ENCODE measurements around the gene EVX2.

The EVX2 gene

DNA sequence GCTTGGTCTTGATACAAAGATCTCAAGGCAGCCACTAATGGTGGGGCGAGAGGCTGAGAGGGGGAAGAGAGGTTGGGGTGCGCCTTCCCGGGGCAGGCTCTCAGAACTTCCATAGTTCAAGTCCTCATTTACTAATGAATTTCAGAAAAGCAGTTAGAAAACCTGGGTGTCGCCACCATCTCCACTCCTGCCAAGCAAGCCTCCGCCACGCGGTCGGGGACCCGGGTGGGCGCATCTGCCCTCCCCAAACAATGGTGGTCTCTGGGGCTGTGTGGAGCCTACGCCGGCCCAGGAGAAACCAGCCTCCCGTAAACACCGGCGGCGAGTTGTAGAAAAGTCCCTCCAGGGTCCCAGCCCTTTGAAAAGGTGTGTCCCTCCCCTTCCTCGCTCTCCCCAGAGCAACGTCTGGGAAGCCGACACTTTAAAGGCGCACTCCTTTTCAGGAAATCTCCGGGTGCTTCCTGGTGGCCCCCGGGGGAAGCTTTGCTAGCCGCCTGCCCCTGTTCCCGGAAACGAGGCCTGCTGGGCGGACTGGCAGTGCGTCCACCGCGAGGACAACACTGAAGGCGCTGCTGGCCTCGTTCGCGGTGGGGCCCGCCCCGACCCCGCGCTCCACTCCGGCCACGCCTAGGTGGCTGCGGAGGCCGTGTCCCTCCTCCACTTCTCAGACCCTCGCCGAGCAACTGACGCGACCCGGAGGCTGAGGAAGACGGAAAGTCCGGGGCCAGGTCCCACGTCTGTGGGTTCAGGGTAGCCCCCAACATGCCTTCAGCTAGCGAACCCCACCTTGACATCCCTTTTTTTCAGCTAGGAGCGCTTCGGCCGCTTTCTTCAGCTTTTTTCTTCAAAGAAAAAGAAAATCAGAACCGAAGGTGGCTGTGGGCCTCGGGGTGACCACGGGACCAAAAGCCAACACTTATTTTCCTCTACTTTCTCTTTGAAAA is 16.8 kb downstream of the EVX2 start:
- no peak for DNase-seq (ENCODE audit: low spot score)

DNA sequence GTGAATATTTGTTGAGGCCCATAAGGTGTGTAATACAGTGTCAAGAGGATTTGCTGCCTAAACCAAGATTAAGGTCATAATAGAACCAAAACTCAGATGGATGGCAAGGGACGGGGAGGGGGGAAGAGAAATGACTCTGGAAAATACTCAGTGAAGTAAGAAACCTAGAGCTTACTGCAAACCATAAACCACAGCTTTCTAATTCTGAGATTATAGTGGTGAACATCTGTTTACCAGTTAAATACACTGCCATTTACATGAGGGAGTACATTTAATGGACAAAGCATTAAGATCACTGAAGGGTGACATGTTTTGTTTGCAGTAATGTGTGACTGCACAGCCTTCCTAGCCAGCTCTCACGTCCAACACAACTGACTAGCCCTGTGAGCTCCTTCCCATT is 19.8 kb downstream of the EVX2 start:
- no peak for DNase-seq (ENCODE audit: low spot score)

DNA sequence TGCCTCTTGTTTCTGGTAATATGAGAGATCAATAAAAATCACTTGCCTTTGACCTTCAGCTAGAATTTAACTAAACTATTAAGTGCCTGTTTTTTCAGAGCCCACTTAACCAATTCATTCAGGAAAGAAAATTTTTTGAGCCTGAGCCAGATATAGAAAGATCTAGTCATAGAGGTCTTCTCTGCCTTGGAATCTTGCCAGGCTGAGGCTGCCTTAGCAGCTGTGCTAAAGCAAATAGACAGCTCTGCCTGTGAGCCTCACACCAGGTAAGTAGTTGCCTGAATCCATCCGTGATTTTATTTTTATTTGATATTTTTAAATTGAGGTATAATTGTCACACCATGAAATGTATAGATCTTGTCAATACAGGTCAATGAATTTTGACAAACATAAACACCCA is 27.4 kb downstream of the EVX2 start:
- no peak for DNase-seq (ENCODE audit: low spot score)

DNA sequence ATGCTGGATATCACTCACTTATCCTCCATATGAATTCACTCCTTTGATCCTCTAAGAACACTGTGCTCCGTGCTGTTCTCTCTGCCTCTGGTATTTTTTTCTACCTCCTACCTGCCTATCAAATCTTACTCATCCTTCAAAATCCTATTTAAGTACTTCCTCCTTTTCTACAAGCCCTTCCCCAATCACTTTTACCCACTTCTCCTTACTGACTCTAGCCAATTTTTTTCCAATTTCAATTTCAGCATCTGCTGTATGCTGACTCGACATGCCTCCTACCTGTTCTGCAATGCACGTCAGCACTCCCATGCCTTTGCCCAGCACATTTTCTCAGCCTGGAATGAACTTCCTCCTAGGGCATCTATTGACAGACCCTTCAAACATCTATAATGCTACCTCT is 44.4 kb downstream of the EVX2 start:
- DNase-seq (ENCODE audit: low spot score), result no peak

DNA sequence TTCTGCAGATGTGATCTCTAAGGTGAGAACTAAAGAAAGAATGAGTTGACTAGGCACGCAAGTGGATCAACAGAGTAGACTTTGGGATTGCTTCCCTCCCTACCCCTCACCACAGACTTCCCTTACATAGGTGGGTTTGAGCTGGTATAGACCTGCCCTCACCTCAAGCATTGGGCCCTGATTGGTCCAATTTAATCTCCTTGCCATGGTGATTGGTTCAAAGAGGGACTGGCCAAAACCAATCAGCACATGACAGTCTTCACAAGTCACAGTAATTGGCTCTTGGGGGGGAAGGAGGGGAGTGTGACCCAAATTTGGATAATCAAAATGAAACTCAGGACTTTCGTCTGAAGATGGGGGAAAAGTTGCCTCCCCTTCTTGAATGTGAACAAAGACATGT is 45.1 kb downstream of the EVX2 start:
- no peak for DNase-seq (ENCODE audit: low spot score)

DNA sequence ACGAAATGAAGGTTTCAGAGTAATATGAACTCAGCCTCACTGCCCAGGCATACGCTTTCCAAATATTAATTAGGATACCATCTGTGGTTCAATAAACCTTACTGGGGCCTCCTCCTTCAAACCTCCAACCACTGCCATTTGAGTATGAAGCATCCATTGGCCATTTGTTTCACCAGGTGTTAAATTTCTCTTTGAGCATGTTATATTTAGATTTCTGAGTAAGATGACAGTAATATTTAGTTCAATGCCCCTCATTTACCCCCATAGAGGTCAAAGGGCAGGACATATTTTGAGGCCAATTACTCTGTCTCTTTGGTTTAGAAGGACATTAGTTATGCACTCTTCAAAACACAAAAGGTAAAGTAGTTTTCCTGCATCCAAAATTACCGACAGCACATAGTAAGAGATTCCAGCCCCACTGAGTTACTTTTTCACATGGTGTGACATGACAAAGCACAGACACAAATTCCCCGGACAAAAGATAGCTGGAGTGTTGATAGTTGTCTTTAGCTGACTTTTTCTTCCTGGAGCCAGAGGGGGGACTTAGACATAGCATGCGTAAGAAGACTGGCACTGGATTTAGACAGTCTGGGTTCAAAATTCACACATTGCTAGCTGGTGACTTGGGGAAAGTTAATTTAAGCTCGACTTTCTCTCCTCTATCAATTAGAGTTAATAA is 48.6 kb downstream of the EVX2 start:
- DNase-seq (ENCODE audit: low spot score), result no peak

DNA sequence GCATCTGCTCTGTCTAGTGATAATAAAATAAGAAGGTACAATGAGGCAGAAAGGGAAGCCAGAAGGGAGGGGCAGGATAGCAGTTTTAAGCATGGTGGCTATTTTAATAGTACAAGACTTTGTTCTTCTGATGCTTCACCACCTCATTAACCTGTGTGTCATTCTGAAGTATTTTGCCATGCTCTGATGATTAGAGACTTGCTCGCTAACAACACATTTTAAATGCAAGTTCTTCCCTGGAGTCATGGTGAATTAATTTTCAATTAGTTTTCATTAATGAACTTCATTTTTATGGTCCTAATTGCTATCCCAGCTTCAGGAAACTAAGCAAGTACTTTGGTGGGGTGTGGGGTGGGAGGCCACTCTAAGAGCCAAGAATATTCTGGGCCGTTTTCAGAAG is 56.0 kb downstream of the EVX2 start:
- no peak for DNase-seq (ENCODE audit: low spot score)
